Measurements from ENCODE around the gene TMCO6. TPM values are rescaled to one million over a fixed set of nuclear protein-coding genes. Genes with fewer than 3 reads are reported as not detected.
"Not testable (repeated sequence)": the region's sequence is repeated elsewhere in the genome, so short reads cannot be mapped to it uniquely, and the experiment has no call there.

The TMCO6 gene
- total RNA-seq, 6 experiments from 2014 or later, result 7.3 to 45.5 (median 23.6) TPM

- TF ChIP-seq, protein P1, sequence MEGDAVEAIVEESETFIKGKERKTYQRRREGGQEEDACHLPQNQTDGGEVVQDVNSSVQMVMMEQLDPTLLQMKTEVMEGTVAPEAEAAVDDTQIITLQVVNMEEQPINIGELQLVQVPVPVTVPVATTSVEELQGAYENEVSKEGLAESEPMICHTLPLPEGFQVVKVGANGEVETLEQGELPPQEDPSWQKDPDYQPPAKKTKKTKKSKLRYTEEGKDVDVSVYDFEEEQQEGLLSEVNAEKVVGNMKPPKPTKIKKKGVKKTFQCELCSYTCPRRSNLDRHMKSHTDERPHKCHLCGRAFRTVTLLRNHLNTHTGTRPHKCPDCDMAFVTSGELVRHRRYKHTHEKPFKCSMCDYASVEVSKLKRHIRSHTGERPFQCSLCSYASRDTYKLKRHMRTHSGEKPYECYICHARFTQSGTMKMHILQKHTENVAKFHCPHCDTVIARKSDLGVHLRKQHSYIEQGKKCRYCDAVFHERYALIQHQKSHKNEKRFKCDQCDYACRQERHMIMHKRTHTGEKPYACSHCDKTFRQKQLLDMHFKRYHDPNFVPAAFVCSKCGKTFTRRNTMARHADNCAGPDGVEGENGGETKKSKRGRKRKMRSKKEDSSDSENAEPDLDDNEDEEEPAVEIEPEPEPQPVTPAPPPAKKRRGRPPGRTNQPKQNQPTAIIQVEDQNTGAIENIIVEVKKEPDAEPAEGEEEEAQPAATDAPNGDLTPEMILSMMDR (IDR thresholded peaks at IDR 0.05), result no peak
- TF ChIP-seq POLR2A (IDR thresholded peaks at IDR 0.05), result peak; percentile 40
- ATAC-seq (peak; percentile 13 to 38 (median 26)), DNase-seq (no peak)
- peak overlapping the region in 1 of 3 donors; percentile 72 for H3K4me3 ChIP-seq
- intact Hi-C loops (cut with DNase I), result loop anchor here (10.0 kb wide), 1 partner anchor 69 kb away; the partner anchor contains the start of genes APBB3 (in 2 of the 2) and SLC35A4 (in 2 of the 2)
- peak overlapping the region; percentile 80 to 94 (median 91) for H3K27ac ChIP-seq
- peaks cover 0 to 27% (median 11%) of the 10 kb centered on the region in 4 donors for H3K4me1 ChIP-seq
- WGBS (ENCODE audit: insufficient coverage, low coverage, low lambda C conversion rate, missing lambda C conversion rate), result 19% methylated on average over 3 of the region's 3 CpGs
- no peaks in the 10 kb centered on the region for H3K9me3 ChIP-seq
- no peaks in the 10 kb centered on the region for H3K36me3 ChIP-seq
- H3K27me3 ChIP-seq, result no peaks in the 10 kb centered on the region
Observed at GRCh38 chr5:140634103-140634502, 5.1 kb upstream of the TMCO6 start.

DNA sequence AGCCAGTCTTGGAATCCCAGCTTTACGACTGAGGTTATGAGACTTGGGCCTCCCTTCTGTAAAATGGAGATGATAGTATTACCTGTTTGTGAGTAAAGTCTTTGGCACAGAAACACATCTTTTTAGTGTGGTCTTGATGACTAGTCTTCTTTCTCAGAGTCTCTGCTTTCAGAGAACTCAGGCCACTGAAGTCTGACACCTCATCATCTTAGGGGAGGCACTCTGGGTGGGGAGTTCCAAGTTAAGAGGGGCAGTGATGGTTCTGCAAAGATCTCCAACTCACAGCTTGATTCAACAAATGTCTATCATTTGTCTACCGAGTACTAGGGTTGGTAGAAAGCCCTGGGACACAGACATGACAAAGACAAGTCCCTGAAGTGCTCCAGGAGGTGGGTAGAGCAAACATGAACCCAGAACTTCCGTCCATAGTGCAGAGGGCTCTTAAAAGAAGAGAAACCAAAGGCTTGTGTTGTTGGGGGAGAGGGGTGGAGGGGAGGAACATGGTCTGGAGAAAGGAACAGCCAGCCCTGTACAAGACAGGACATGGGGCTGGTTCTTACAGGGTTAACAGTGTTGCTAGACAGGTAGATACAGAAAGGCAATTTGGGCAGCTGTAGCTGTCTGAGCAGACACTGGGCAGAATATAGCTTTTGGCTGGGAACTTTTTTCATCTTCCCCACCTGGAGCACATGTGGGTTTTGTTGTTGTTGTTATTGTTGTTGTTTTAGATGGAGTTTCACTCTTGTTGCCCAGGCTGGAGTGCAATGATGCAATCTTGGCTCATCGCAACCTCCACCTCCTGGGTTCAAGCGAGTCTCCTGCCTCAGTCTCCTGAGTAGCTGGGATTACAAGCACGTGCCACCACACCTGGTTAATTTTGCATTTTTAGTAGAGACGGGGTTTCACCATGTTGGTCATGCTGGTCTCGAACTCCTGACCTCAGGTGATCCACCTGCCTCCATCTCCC, 3.7 kb upstream of the TMCO6 start:
- TF ChIP-seq, protein P1 (IDR thresholded peaks at IDR 0.05), result no peak
- no peak for TF ChIP-seq POLR2A (IDR thresholded peaks at IDR 0.05)
- no peak for ATAC-seq
- WGBS (ENCODE audit: insufficient coverage, low coverage, low lambda C conversion rate, missing lambda C conversion rate), result 72% methylated on average over 2 of the region's 8 CpGs

DNA sequence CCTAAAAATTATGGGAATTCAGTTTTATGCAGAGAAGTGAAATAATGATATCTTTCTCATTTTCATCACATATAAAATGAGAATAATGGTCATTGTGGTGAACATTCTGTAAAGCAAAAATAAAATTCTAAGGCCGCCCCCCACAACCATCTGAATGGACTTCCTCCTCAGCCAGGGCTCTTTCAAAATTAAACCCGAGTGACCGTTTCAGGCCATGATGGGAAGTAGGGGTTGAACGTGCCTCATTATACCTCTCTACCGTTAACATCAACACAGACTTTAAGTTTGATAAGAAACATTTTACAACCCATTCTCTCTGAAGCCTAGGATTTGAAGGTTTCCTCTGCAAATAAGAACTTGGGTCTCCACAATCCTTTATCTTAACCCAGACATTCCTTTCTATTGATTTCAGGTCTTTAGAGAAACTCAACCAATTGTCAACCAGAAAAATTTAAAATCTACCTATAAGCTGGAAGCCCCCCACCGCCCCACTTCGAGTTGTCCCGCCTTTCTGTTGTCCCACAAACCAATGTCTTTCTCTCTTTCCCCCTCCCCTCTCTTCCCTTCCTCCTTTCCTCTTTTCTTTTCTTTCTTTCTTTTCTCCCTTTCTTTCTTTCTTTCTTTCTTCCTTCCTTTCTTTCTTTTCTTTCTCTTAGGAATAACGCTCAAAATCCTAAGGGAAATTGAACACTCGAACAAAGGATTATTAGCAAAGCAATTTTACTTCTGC, 1.7 kb upstream of the TMCO6 start:
- ATAC-seq (no peak), DNase-seq (no peak)
- intact Hi-C loops (cut with DNase I), result loop anchor here (10.0 kb wide), 1 partner anchor 73 kb away; the partner anchor contains the start of genes APBB3 (in 2 of the 2) and SLC35A4 (in 2 of the 2)
- Histone ChIP-seq H3K27me3 (no peaks in the 10 kb centered on the region), H3K9me3 (no peaks in the 10 kb centered on the region), H3K36me3 (peaks cover 0 to 5% (median 0%) of the 10 kb centered on the region in 4 donors), H3K27ac (peak overlapping the region in 1 of 3 donors; percentile 89), H3K4me3 (no peak overlapping the region), H3K4me1 (peaks cover 0 to 32% (median 15%) of the 10 kb centered on the region in 4 donors)
- 83% methylated on average over 10 of the region's 10 CpGs for WGBS (ENCODE audit: insufficient coverage, low coverage, low lambda C conversion rate, missing lambda C conversion rate)
- no peak for TF ChIP-seq POLR2A (IDR thresholded peaks at IDR 0.05)

More for the DNA sequence above, 3.7 kb upstream of the TMCO6 start:
- Histone ChIP-seq H3K27ac (peak overlapping the region; percentile 80 to 94 (median 91)), H3K36me3 (no peaks in the 10 kb centered on the region), H3K4me1 (peaks cover 0 to 35% (median 11%) of the 10 kb centered on the region in 4 donors), H3K4me3 (no peak overlapping the region), H3K9me3 (no peaks in the 10 kb centered on the region), H3K27me3 (no peaks in the 10 kb centered on the region)
- intact Hi-C loops (cut with DNase I), result loop anchor here (10.0 kb wide), 1 partner anchor 71 kb away; the partner anchor contains the start of genes APBB3 (in 2 of the 2) and SLC35A4 (in 2 of the 2)
- no peak for DNase-seq

GRCh38 chr5:140638898-140639147, 428 bp upstream of the TMCO6 start:
- not testable (repeated sequence) for ATAC-seq, DNase-seq, H3K27me3 ChIP-seq, H3K9me3 ChIP-seq
- H3K4me1 ChIP-seq, result peaks cover 0 to 36% (median 16%) of the 10 kb centered on the region in 4 donors
- H3K27ac ChIP-seq, result peak overlapping the region; percentile 89 to 97 (median 90)
- H3K36me3 ChIP-seq, result peaks cover 0 to 18% (median 2%) of the 10 kb centered on the region in 4 donors
- WGBS (ENCODE audit: insufficient coverage, low coverage, low lambda C conversion rate, missing lambda C conversion rate), result 3% methylated on average over 9 of the region's 9 CpGs
- intact Hi-C loops (cut with DNase I), result loop anchor here (10.0 kb wide), 1 partner anchor 74 kb away; the partner anchor contains the start of genes APBB3 (in 2 of the 2) and SLC35A4 (in 2 of the 2)
- peak overlapping the region; percentile 77 to 91 (median 82) for H3K4me3 ChIP-seq

- intact Hi-C loops (cut with DNase I), result no loop called here
- no CpG with 5 or more reads among the region's 8 CpGs for WGBS (ENCODE audit: insufficient coverage, low coverage, low lambda C conversion rate, missing lambda C conversion rate)
- Histone ChIP-seq H3K4me1 (peaks cover 0 to 33% (median 15%) of the 10 kb centered on the region in 4 donors), H3K27me3 (no peaks in the 10 kb centered on the region), H3K36me3 (peaks cover 0 to 34% (median 12%) of the 10 kb centered on the region in 4 donors), H3K27ac (peak overlapping the region in 1 of 3 donors; percentile 69), H3K4me3 (no peak overlapping the region), H3K9me3 (no peaks in the 10 kb centered on the region)
- no peak for DNase-seq
- ATAC-seq, result no peak
- TF ChIP-seq, protein P1 (IDR thresholded peaks at IDR 0.05), result no peak
- no peak for TF ChIP-seq POLR2A (IDR thresholded peaks at IDR 0.05)
Observed at GRCh38 chr5:140641716-140642115, 2.5 kb downstream of the TMCO6 start.
